Activated effector memory CD4-positive, alpha-beta T cell treated with Interleukin-2 at 50 U/mL for 16 hours (primary cell): Measurements from ENCODE around the gene VRK1.
"Not testable (repeated sequence)": the region's sequence is repeated elsewhere in the genome, so short reads cannot be mapped to it uniquely, and the experiment has no call there.

Experiments used
- DNase-seq: peaks from one replicate; pipeline ENCODE4 v3.0.0-alpha.2; 2020

Gene VRK1

GRCh38 chr14:96827290-96827689, 30.1 kb downstream of the VRK1 start:
- no peak for DNase-seq

- DNase-seq = no peak
Measured at GRCh38 chr14:96829791-96830190, 32.6 kb downstream of the VRK1 start.

- no peak for DNase-seq
Measured at GRCh38 chr14:96830946-96831345, 33.8 kb downstream of the VRK1 start.

GRCh38 chr14:96832351-96832750, 35.2 kb downstream of the VRK1 start:
- DNase-seq = no peak

- no peak for DNase-seq
Measured at GRCh38 chr14:96838449-96838848, 41.3 kb downstream of the VRK1 start.

- DNase-seq = no peak
Measured at GRCh38 chr14:96839251-96839650, 42.1 kb downstream of the VRK1 start.

GRCh38 chr14:96843137-96843536, 46.0 kb downstream of the VRK1 start:
- no peak for DNase-seq

GRCh38 chr14:96844857-96845570, 47.8 kb downstream of the VRK1 start:
- DNase-seq = no peak

- no peak for DNase-seq
Measured at GRCh38 chr14:96847451-96847850, 50.3 kb downstream of the VRK1 start.

GRCh38 chr14:96848011-96848410, 50.8 kb downstream of the VRK1 start:
- DNase-seq = no peak

GRCh38 chr14:96849733-96850132, 52.6 kb downstream of the VRK1 start:
- DNase-seq = no peak

GRCh38 chr14:96851694-96852381, 54.7 kb downstream of the VRK1 start:
- no peak for DNase-seq

GRCh38 chr14:96852823-96853422, 55.7 kb downstream of the VRK1 start:
- DNase-seq = no peak

GRCh38 chr14:96858643-96859042, 61.5 kb downstream of the VRK1 start:
- DNase-seq = no peak

- DNase-seq = no peak
Measured at GRCh38 chr14:96861568-96862310, 64.6 kb downstream of the VRK1 start.

- no peak for DNase-seq
Measured at GRCh38 chr14:96863327-96863985, 66.3 kb downstream of the VRK1 start.

GRCh38 chr14:96863986-96864330, 66.8 kb downstream of the VRK1 start:
- no peak for DNase-seq

GRCh38 chr14:96867634-96868033, 70.5 kb downstream of the VRK1 start:
- no peak for DNase-seq

- DNase-seq = no peak
Measured at GRCh38 chr14:96874127-96874526, 76.9 kb downstream of the VRK1 start.

GRCh38 chr14:96876747-96877146, 79.6 kb downstream of the VRK1 start:
- DNase-seq = no peak

GRCh38 chr14:96881713-96882112, 84.5 kb downstream of the VRK1 start:
- no peak for DNase-seq

GRCh38 chr14:96883974-96884373, 86.8 kb downstream of the VRK1 start:
- DNase-seq = not testable (repeated sequence)

- no peak for DNase-seq
Measured at GRCh38 chr14:96888158-96888557, 91.0 kb downstream of the VRK1 start.
